Cerebellar nuclear complex (tissue), 1 donor: Measurements from ENCODE around the gene AQP6.

Source experiments
- DNase-seq, 2 experiments: peaks; one replicate each; lab custom pipeline; 2025; lab: John Stamatoyannopoulos, UW

AQP6 gene

DNA sequence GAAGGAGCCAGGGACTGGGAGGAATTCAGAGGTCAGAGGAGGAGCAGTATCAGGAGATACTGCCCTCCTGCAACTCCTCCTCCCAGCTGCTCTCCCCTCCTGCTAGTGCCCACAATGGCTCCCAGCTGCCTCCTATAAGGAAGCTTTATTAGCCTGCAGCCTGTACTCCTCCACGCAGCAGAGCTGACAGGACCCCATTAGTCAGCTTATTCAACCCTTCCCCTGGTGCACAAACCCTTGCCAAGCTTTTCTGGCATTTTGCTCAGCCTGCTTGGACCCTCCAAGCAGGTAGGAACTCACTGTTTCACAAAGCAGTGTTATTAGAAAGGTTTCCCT lies 29.2 kb upstream of the AQP6 start:
- no peak for DNase-seq

DNA sequence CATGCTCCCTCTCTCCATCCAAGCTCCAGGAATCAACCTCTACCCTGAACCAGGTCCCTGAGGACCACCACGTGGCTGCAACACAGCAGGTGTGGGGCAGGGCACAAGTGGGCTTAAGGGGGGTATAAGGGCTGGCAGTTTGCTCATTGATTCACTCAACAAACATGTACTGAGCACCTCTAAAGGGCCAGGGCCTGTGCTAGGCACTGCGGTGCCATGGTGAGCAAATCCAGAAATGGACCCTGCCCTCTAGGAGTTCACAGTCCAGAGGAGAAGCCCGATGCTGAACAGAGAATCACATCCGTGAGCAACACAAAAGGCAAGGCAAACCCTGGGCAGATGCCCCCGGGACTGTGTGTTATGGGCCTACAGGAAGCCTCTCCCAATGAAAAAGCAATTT lies 28.7 kb upstream of the AQP6 start:
- no peak for DNase-seq

DNA sequence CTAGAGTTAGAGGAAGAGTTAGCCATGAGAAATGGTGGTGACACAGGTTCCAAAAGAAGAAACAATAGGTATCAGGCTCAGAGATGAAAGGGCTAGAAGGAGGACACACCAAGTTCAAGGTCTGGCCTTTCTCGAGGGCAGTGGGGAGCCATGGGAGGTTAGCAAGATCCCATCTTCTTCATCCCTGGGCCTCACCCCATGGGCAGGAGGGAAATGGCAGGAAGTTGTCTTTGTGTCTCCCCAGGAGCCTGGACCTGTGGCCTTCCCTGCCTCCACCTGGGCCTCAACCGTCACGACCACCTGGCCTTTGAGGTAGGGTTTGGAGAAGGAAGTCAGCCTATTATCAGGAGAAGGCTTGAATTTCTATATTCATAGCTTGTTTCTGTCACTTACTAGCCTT lies 28.0 kb upstream of the AQP6 start:
- no peak for DNase-seq

DNA sequence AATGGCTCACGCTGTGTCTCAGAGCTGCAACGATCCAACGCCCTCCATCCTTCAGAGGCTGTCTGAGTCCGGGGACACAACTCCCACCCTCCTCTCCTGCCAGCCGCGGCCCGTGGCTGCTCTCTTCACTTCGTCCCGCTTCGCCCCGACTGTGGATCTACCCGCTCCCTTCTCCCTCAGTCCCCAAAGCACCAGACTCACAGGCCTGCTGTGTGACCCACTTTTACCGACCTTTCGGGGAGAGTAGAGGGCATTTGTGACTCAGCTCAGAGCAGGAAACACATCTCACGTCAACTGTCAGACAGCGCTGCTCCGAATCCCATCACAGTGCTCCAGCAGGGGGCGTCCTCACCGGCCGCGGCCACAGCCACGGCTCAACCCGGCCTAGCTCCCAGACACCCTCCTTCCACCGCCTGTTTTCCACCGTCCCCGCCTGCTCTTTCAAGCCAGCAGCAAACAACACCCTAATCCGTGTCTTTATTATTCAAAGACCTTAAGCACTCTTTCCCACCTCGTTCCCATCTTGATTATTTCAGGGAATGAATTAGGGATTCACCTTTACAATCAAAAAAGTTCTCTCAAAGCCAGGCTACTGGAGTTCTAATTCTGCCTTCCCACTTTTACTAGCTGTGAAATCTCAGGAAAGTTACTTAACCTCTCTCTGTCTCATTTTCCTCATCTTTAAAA lies 27.2 kb upstream of the AQP6 start:
- DNase-seq = peak in 1 of 2 experiments; percentile 21

DNA sequence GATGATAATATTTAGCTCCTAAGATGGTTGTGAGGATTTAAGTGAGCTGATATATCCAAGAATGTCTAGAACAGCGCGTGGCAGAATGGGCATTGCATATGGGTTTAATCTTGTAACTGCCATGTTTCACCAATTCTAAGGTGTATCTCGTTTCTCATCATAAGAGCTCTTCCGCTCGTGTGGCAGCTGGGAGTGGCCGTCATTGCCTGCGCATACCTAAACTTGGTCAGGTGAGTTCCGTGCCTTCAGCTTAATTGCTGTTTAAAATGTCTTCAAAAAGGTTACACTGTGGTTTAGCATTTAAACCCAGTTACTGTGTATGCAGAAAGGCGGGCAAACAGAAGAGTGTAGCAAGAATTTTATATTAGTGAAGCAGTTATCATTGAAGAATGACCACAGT lies 26.7 kb upstream of the AQP6 start:
- no peak for DNase-seq

DNA sequence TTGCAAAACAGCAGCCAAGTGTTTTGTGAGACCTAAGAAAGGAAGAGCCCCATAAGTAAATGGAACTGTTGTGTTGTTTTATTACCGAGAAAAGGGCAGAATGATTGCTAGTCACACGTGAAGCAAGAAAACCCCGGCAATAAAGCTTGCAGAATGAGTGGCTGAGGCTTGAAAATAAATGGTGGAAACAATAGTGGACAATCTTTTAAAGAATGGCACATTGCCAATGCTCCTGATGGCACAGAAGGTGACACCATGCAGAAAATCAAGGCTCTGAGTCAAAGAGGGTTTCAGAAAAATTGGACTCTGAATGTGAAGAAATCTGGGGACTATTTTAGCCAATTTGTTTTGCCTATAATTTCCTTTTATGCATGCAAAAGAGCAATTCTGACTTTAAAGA lies 26.2 kb upstream of the AQP6 start:
- DNase-seq = no peak

DNA sequence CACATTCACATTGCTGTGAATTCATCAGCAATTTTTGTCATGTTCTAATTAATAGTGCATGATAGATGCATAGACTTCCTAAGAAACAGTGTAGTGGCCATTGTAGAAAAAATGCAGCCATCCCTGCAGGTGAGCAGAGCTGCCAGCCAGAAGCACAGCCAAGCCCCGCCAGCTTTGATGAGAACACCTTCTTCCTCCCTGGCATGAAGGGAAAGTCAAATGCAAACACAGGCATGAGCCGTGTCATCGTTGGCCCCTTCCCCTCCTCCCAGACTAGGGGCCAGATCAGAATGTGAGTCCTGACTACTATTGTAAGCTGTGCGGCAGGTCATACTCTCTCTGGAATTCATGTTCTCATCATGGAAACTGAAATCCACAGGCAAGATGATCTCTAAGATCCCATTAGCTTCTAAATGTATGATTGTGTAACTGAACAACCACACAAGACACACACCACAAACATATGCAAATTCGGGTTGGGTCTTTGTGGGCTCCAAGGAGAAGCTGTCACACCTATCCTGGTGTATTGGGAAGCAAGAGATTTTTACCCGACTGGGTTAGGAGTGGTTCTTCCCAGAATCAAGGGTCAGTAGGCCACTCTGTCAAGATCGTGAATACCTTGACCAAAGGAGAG lies 25.0 kb upstream of the AQP6 start:
- no peak for DNase-seq

DNA sequence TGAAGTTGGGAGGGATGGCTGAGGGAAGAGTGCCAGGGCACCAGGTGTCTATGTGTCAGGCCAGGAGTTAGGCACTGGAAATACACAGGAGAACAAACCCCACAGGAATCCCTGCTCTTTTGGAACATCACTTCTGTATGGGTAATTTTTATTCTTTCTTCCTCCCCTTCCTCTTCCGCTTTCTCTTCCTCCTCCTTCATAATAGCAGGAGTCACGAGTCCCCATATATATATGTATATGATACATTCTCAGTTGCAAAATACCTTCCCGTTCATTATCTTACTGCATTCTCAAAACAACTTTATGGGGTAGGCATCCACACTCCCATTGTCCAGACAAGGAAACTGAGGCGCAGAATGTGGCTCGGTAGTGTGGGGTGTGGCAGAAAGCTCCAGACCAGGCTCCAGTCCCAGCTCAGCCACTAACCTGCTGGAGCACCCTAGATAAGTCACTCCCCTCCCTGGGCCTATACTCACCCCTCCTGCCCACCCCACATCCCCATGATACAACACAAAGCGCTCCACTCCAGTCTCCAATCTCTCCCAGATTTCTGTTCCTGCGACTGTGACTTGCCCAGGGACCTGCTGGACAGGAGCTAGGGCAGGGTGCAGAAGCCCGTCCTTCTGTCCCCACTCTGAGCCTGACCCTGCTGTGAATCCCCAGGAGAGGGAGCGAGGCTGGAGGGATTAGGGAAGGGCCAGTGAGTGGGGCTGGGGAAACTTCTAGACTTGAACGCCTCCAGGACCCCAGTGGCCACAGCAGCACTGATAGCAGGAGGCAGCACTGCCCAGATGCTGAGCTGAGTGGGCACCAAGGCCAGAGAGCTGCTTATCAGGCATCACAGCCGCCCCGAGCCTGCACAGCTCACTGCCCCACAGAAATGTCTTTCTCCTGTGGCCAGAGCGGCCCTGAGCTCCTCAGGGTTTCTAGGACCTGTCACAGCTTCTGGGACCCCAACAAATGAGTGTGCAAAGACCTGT lies 23.6 kb upstream of the AQP6 start:
- DNase-seq = no peak

DNA sequence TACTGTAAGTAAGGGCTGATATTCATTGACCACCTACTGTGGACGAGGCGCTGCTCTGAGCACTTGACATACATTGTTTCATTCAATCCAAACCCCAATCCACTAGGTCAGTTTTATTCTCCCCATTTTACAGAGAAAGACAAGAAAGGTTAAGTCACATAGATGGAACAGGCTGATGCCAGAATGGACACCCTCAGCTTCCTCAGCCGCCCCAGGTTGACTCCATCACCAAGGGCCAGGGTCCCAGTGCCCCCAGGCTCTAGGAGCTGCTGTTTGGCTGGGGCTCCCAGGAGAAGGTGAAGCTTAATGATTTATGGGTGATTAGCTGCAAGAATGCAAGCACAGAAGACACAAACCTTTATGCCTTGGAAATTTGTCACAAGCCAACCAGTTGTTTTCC lies 22.9 kb upstream of the AQP6 start:
- no peak for DNase-seq

DNA sequence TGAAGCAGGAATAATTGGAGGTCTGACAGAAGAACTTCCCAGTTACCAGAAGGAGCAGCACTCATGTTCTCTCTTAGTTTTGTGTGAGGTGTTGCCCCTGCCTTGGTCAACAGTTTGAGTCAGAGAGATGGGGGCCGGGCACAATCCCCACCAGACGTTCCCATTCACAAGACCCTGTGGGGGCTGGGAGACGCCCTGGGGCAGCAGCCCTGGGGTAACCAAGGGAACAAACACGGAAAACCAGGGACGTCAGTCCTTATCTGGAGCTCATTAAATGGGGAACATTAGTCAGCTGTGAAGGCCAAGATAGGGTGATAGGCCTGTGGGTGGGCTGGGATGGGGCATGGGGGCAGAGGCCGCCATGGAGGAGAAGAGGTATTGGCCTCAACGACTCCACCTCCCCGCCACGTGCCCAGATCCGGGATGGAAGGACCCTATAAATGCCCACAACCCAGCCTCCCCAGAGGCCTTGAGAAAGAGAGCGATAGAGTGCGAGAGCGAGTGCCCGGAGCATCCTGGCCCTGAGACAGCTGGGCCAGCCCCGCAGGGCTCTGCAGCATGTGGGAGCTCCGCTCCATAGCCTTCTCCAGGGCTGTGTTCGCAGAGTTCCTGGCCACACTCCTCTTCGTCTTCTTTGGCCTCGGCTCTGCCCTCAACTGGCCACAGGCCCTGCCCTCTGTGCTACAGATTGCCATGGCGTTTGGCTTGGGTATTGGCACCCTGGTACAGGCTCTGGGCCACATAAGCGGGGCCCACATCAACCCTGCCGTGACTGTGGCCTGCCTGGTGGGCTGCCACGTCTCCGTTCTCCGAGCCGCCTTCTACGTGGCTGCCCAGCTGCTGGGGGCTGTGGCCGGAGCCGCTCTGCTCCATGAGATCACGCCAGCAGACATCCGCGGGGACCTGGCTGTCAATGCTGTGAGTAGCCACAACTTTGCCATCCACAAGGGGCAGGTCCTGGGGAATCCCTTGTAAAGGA lies 22.2 kb upstream of the AQP6 start, which contains the start of gene AQP2:
Gene AQP2 (plus strand): TSS at position 465 of the 979 bp plus-strand sequence. CDS start 94 bp downstream, at position 559.
- no peak for DNase-seq

DNA sequence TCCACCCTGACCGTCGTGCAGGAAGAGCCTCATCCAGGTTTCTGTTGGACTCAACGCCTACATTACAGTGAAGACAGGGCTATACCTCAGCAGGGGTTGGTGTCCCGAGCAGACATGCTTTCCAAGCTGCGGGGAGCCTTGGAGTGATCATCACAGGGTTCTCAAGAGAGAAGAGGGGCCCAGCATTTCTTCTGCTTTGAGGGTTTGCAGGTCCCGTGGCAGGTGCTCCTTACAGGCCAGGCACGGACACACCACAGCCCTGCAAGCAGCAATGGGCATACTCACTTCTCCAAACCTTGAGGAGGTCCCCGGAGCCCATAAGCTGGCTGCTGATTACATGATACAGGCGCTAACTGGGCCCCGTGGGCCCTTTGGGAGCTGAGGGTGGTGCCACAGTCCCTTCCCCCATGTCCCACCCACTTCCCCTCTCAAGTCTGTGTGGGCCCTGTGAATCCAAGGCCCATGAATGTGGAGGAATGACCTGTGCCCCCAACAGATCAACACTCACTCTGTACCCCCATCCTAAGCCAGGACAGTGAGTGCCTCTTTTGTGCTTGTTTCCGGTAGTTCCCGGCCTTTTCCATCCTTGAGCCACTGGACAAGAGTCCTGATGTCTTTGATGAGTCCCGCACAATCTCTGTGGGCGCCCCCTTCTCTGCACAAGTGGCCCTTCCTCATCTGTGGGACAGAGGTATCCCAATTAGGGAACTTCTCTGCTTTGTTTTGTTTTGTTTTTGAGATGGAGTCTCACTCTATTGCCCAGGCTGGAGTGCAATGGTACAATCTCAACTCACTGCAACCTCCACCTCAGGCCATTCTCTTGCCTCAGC lies 21.1 kb upstream of the AQP6 start:
- DNase-seq = no peak

DNA sequence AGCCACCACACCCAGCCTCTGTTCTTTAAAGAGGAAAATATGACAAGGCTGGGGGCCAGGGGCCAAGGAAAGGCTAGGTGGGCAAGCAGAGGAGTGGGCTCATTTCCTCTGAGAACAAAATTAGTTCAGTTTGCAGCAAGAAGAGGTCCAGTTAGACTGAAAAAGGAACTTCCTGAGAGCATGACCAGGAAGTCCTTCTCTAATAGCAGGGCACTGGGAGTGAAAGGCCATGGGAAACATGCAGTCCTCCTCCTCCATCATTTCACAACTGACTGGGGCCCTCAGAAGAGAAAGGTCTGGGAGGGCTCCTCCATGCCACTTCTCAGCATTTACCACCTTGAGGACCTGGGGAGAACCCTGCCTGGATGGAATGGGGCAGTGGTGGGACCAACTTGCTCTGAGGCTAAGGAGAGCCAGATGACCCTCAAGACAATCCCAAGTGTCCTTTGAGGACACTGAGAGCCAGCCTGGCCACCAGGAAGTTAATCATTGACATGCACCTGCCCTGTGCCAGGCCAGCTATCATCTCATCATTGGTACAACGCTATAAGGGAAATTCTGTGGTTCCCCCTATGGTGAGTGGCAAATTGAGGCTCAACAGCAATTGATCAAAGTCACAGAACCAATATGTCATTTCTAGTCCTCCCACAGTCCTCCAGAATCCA lies 20.2 kb upstream of the AQP6 start:
- no peak for DNase-seq

DNA sequence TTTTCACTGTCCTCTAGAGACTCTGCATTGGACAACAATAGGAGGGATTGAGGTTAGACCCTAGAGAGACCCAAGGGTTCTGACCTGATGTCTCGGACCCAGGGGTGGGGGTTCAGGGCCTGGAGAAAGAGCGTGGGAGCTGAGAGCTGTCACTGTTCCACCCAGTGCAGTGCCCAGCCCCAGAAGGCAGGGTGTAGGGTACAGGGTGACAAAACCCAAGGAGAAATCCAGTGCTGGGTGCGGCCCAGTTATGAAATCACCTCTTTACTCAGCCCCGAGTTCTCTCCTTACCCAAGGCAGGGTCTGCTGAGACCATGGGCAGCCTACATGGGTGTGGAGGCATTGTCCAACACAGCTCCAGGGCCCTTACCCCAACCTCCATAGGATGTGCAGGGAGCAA lies 19.6 kb upstream of the AQP6 start:
- DNase-seq = no peak

DNA sequence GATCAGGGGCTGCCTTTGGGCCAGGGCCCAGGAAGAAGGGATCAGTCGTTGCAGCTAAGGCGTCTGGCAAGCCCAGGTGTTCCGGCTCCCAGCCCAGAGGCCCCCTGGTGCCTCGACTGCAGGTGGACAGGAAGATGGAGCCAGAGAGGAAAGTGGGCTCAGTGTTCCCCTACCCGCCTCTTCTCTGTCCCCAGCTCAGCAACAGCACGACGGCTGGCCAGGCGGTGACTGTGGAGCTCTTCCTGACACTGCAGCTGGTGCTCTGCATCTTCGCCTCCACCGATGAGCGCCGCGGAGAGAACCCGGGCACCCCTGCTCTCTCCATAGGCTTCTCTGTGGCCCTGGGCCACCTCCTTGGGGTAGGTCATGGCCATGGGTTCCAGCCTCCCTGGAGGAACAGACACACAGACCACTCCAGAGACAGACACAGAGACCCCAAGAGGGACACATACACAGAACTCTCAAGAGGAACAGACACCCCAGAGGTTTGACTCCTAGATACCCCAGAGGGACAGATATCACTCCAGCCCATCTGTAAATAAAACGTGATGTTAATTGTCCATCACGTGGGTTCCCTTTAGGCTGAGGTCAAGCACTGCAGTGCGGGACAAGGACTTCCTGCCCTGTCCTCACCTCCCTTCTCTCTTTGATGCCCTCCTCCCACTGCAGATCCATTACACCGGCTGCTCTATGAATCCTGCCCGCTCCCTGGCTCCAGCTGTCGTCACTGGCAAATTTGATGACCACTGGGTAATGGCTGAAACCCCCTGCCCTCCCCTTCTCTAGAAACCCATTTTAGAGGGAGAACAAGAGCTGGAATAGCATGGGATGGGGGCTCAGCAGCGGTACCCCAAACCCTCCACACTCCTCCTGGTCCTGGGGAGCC lies 18.5 kb upstream of the AQP6 start:
- DNase-seq = no peak

DNA sequence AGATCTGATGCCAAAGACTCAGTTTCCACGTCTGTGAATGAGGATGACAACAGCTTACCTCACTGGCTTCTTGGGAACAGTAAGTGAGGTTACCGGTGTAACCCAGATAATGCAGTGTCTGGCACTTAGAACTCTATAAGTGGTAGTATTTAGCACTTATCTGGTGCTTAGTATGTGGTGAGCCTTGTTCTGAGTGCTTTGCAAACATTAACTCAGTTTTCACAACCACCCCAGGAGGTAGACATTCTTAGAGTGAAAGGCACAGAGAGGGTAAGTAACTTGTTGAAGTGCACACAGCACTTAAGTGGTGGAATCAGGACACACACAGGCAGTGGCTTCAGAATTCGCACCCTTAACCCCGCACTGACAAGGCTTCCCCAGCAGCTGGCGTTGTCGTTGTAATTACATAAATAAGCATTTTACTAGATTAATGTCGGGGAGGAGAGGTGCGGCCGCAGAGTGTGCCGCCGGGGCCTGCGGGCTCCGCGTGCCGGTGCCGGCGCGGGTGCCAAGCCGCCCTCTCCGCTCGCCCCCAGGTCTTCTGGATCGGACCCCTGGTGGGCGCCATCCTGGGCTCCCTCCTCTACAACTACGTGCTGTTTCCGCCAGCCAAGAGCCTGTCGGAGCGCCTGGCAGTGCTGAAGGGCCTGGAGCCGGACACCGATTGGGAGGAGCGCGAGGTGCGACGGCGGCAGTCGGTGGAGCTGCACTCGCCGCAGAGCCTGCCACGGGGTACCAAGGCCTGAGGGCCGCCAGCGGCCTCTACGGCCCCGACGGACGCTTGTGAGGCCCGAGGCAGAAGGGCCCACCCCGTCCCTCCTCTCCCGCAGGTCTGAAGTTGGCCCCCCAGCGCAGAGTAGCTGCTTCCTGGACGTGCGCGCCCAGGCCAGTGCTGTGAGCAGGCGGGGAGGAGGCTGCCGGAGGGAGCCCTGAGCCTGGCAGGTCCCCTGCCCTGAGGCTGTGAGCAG lies 17.6 kb upstream of the AQP6 start:
- DNase-seq = no peak

DNA sequence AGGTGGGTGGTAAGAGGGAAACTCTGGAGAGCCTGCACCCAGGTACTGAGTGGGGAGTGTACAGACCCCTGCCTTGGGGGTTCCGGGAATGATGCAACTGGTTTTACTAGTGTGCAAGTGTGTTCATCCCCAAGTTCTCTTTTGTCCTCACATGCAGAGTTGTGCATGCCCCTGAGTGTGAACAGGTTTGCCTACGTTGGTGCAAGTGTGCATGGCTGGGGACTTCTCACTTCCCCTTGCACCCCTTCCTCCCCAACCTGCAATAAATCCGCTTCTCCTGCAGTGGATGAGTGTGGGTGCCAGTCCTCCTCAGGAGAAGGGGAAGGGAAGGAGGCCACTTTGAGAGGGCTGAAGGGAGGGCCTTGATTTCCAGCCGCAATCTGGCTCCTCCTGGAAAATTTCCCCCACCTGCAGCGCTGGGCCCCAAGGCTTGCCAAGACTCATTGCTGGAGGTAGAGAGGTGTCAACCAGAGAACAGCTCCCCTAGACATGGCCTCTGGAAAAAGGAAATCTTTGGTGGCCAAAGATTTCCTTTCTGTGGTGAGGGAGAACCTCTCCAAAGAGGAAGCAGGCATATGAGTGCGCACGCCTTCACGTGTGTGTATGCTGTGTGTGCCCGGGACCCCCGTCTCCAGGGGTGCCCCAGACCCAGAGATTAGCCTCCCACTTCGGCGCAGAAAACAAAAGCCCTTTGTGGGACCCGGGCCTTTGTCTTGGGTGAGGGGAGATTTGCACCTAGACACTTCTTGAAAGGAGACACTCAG lies 16.7 kb upstream of the AQP6 start:
- no peak for DNase-seq
